ENCODE data around the gene FERMT2. TPM values are rescaled to one million over a fixed set of nuclear protein-coding genes. Genes with fewer than 3 reads are reported as not detected.

FERMT2 gene, protein sequence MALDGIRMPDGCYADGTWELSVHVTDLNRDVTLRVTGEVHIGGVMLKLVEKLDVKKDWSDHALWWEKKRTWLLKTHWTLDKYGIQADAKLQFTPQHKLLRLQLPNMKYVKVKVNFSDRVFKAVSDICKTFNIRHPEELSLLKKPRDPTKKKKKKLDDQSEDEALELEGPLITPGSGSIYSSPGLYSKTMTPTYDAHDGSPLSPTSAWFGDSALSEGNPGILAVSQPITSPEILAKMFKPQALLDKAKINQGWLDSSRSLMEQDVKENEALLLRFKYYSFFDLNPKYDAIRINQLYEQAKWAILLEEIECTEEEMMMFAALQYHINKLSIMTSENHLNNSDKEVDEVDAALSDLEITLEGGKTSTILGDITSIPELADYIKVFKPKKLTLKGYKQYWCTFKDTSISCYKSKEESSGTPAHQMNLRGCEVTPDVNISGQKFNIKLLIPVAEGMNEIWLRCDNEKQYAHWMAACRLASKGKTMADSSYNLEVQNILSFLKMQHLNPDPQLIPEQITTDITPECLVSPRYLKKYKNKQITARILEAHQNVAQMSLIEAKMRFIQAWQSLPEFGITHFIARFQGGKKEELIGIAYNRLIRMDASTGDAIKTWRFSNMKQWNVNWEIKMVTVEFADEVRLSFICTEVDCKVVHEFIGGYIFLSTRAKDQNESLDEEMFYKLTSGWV
- total RNA-seq (2014; rRNA removed; shearing (Covaris generic)) = 20.3 and 20.5 TPM in 2 replicates

DNA sequence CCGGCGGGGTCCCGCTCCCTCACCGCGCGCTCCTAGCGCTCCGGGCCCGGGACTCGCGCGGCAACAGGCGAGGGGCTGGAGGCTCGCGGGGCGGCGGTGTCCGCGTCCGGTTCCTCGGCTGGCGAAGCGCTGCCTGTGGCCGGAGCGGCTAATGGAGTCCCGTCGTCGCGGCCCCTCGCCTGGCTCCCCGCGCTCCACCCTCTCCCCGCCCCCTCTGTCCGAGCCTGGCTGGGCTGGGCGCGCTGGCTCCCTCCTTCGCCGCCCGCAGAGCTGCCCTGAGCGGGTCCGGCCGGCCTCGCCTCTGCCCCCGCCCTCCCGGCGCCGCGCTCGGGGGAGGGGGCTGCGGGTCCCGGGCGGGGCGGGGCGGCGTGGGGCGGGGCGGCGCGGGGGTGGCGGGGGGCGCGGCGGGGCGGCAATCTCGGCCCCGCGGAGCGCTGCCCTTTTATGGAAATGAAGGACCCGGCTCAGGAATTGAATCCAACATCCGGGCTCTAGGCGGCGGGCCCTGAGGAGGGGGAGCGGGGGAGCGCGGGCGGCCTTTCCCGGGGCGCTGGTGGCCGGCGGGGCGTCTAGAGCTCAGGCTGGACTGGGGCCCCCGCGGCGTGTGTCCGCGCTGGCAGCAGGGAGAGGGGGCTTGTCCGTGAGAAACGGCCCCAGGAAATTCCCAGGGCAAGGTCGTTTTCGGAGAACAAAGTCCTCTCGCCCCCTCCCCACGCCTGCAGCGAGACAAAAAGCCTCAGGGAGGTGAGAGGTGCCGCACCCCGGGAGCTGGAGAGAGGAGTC lies at the start of gene FERMT2:
Gene FERMT2, minus strand, starts transcription at position 153 of the 783 bp plus-strand sequence. CDS start 482 bp downstream, outside the sequence.

Other genes starting within 250 kb of the FERMT2 start
- 69.5 and 102 TPM in 2 replicates for gene PSMC6, start 243.8 kb downstream of the FERMT2 start, total RNA-seq (2014; rRNA removed; shearing (Covaris generic))
- gene STYX, start 220.9 kb downstream of the FERMT2 start, total RNA-seq (2014; rRNA removed; shearing (Covaris generic)) = 4.3 and 4.4 TPM in 2 replicates
- 12.8 and 15.2 TPM in 2 replicates for gene GNPNAT1, start 159.4 kb downstream of the FERMT2 start, total RNA-seq (2014; rRNA removed; shearing (Covaris generic))
- 7.5 and 8.9 TPM in 2 replicates for gene DDHD1, start 202.3 kb upstream of the FERMT2 start, total RNA-seq (2014; rRNA removed; shearing (Covaris generic))

All from A375 (cell line).